ENCODE results near the gene EXOC3L4.

DNA sequence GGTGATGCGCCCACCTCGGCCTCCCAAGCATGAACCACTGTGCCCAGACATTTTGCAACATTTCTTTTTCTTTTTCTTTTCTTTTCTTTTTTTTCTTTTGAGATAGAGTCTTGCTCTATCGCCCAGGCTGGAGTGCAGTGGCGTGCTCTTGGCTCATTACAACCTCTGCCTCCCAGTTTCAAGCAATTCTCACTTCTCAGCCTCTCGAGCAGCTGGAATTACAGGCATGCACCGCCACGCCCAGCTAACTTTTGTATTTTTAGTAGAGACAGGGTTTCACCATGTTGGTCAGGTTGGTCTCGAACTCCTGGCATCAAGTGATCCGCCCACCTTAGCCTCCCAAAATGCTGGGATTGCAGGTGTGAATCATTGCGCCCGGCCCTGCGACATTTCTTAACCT, 29.5 kb upstream of the EXOC3L4 start:
- TF ChIP-seq, protein P1, sequence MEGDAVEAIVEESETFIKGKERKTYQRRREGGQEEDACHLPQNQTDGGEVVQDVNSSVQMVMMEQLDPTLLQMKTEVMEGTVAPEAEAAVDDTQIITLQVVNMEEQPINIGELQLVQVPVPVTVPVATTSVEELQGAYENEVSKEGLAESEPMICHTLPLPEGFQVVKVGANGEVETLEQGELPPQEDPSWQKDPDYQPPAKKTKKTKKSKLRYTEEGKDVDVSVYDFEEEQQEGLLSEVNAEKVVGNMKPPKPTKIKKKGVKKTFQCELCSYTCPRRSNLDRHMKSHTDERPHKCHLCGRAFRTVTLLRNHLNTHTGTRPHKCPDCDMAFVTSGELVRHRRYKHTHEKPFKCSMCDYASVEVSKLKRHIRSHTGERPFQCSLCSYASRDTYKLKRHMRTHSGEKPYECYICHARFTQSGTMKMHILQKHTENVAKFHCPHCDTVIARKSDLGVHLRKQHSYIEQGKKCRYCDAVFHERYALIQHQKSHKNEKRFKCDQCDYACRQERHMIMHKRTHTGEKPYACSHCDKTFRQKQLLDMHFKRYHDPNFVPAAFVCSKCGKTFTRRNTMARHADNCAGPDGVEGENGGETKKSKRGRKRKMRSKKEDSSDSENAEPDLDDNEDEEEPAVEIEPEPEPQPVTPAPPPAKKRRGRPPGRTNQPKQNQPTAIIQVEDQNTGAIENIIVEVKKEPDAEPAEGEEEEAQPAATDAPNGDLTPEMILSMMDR (conservative IDR thresholded peaks at IDR 0.05 in 1 of 2, IDR thresholded peaks at IDR 0.05 in 1 of 2; ENCODE audit: low read depth in 1 of 2, low read length in 2 of 2): no peak
- TF ChIP-seq EZH2 (IDR thresholded peaks at IDR 0.05; ENCODE audit: low read length, missing control alignments): no peak
